ENCODE results near the gene RNASE13. TPM values are rescaled to one million over a fixed set of nuclear protein-coding genes. Genes with fewer than 3 reads are reported as not detected.

Gene RNASE13
- polyA plus RNA-seq, 1 experiment: not detected

Other genes with a start within 250 kb of the RNASE13 start
- gene RNASE1, start 232.0 kb downstream of the RNASE13 start, polyA plus RNA-seq (2011; rRNA removed): not detected in 2 replicates
- not detected in 2 replicates for gene RNASE3, start 143.4 kb downstream of the RNASE13 start, polyA plus RNA-seq (2011; rRNA removed)
- not detected in 2 replicates for gene RNASE2, start 79.3 kb downstream of the RNASE13 start, polyA plus RNA-seq (2011; rRNA removed)
- 49.8 and 56.2 TPM in 2 replicates for gene METTL17, start 44.8 kb downstream of the RNASE13 start, polyA plus RNA-seq (2011; rRNA removed)
- gene SLC39A2, start 35.5 kb downstream of the RNASE13 start, polyA plus RNA-seq (2011; rRNA removed): not detected in 2 replicates
- gene NDRG2, start 9.7 kb downstream of the RNASE13 start, polyA plus RNA-seq (2011; rRNA removed): 0.83 and 1.1 TPM in 2 replicates
- not detected in 2 replicates for gene TPPP2, start 4.6 kb downstream of the RNASE13 start, polyA plus RNA-seq (2011; rRNA removed)
- not detected in 2 replicates for gene RNASE7, start 7.6 kb upstream of the RNASE13 start, polyA plus RNA-seq (2011; rRNA removed)
- not detected in 2 replicates for gene RNASE8, start 23.0 kb upstream of the RNASE13 start, polyA plus RNA-seq (2011; rRNA removed)
- 40.4 and 62.7 TPM in 2 replicates for gene ARHGEF40, start 35.5 kb upstream of the RNASE13 start, polyA plus RNA-seq (2011; rRNA removed)
- 10.5 and 12.2 TPM in 2 replicates for gene ZNF219, start 63.8 kb upstream of the RNASE13 start, polyA plus RNA-seq (2011; rRNA removed)
- 0.55 and 0.75 TPM in 2 replicates for gene TMEM253, start 66.3 kb upstream of the RNASE13 start, polyA plus RNA-seq (2011; rRNA removed)
- gene OR5AU1, start 121.3 kb upstream of the RNASE13 start, polyA plus RNA-seq (2011; rRNA removed): not detected in 2 replicates
- gene HNRNPC, start 234.6 kb upstream of the RNASE13 start, polyA plus RNA-seq (2011; rRNA removed): 540 and 712 TPM in 2 replicates
- gene RPGRIP1, start 245.3 kb upstream of the RNASE13 start, polyA plus RNA-seq (2011; rRNA removed): not detected in 2 replicates